Breast epithelium (tissue), 4 donors: ENCODE results near the gene MUS81. TPM values are rescaled to one million over a fixed set of nuclear protein-coding genes. Genes with fewer than 3 reads are reported as not detected.

Experiments used
- DNase-seq, 2 donors: peaks; one replicate each; pipeline ENCODE4 v3.0.0-alpha.2; 2019; ENCODE audit warnings: low spot score in 2 of 2
- H3K27ac ChIP-seq, 2 donors: fragments of 200-600 bp; sonication (generic) in 1 of 2; one replicate each; pipeline ENCODE4 v1.5.1; 2016 to 2019; ENCODE audit warnings: mild to moderate bottlenecking in 1 of 2
- H3K27me3 ChIP-seq, 2 donors: fragments of 200-600 bp; sonication (generic) in 1 of 2; one replicate each; pipeline versions ENCODE4 v1.5.1 to v1.6.0; 2017 to 2019; ENCODE audit warnings: control low read depth in 1 of 2, mild to moderate bottlenecking in 1 of 2
- H3K36me3 ChIP-seq: fragments of 200-600 bp; one replicate; pipeline ENCODE4 v1.5.1; 2019
- H3K4me1 ChIP-seq, 2 donors: fragments of 200-600 bp; sonication (generic); one replicate each; pipeline ENCODE4 v1.5.1; 2016 to 2019; ENCODE audit warnings: control low read depth in 1 of 2
- H3K4me3 ChIP-seq, 3 donors: fragments of 200-600 bp; sonication (generic); 1 replicate in 2 of 3; 2 replicates in 1 of 3; pipeline ENCODE4 v1.5.1; 2016 to 2019; ENCODE audit warnings: mild to moderate bottlenecking in 3 of 3, moderate library complexity in 2 of 3
- H3K9me3 ChIP-seq, 2 donors: fragments of 200-600 bp; sonication (generic) in 1 of 2; one replicate each; pipeline ENCODE4 v1.5.1; 2016 to 2019; ENCODE audit warnings: control low read depth in 1 of 2
- CTCF ChIP-seq, 3 donors: fragments of 450-650 bp; IDR thresholded peaks; one replicate each; pipeline ENCODE4 v1.5.1; 2016 to 2017; ENCODE audit warnings: antibody characterized with exemption in 3 of 3, mild to moderate bottlenecking in 3 of 3, moderate library complexity in 3 of 3
- POLR2A ChIP-seq: fragments of 450-650 bp; IDR thresholded peaks from one replicate; pipeline ENCODE4 v1.6.1; 2016; ENCODE audit warnings: antibody characterized with exemption, mild to moderate bottlenecking, moderate library complexity
- POLR2AphosphoS5 ChIP-seq, 3 donors: sonication (generic); formaldehyde crosslinking; IDR thresholded peaks; one replicate each; pipeline ENCODE4 v1.6.1; 2017; ENCODE audit warnings: antibody characterized with exemption in 3 of 3
- intact Hi-C: fragments of 100-400 bp; cut with DNase I; formaldehyde crosslinking; loops from one replicate; pipeline ENCODE4 v1.15.1; 2023; ENCODE audit warnings: low total_unique reads
- total RNA-seq, 3 donors: library from RNA; depleted of rRNA; stranded (reverse); fragments of >200 nt; gene quantifications; one replicate each; pipeline ENCODE4 v1.1.0, GENCODE V29; 2016

MUS81 gene
- total RNA-seq, 3 donors from 2014 or later, result 29.8 to 44.6 (median 42.9) TPM

DNA sequence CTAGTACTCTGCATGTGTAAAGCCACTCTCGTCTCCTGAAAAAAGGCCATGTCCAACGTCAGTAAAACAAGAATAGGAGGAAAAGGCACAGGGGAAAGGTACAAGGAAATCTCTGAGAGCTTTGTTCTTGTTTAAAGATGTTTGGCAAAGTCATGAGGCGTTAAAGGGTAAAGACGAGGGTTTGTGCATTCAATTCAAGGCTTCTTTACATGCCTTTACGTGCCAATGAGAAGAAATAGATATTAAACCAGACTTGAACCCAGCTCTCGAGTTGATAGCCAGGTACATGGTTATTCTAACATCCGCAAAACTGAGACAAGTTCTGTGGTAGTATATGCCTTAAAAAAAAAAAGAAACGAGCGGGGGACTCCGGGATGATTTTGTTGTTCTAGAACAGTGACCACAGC is 1.5 kb upstream of the MUS81 start:
- no peaks in the 10 kb centered on the region for H3K27me3 ChIP-seq
- no peaks in the 10 kb centered on the region for H3K9me3 ChIP-seq
- H3K4me3 ChIP-seq, result peak overlapping the region; percentile 85 to 100 (median 99)
- no peaks in the 10 kb centered on the region for H3K36me3 ChIP-seq
- peaks cover 7 to 16% of the 10 kb centered on the region in 2 donors for H3K4me1 ChIP-seq
- peak overlapping the region; percentile 97 to 99 for H3K27ac ChIP-seq
- intact Hi-C loops, result no loop called here
- TF ChIP-seq CTCF (IDR thresholded peaks at IDR 0.05) (no peak), POLR2AphosphoS5 (IDR thresholded peaks at IDR 0.05) (no peak), POLR2A (no peak)
- no peak for DNase-seq

DNA sequence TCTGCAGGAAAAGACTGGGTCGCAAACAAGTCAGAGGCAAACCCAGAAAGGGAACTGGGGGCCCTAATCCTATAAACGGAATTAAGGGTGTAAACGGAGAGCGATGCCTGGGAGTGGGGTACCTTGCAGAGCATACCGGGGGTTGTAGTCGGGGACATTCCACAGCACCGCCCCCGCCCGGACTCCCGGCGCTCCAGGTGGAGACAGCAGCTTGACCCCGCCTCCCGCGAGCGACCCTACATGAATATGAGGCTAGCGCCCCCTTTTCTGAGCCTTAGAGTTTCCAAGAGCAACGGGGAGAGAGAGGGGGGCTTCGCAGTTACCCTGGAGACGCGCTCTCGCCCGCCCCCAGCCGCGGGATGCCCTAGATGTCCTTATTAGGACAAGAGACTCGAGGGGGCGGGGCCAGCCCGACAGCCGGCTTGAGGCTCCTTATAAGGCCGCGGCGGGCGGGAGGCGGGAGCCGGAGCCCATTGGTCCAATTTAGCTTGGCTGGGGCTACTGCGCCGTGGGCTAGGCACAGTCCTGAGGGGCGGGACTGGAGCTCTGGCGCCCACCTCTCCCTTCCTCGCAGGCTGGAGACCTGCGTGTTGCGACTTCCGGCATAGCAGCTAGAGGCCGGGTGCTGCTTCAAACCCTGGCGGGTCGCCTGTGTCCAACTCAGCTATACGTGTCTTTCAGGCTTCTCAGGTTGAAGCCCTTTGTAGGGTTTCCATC is 980 bp upstream of the MUS81 start:
- peaks cover 7 to 16% of the 10 kb centered on the region in 2 donors for H3K4me1 ChIP-seq
- peak overlapping the region; percentile 85 to 100 (median 99) for H3K4me3 ChIP-seq
- H3K27ac ChIP-seq, result peak overlapping the region; percentile 97 to 99
- no peaks in the 10 kb centered on the region for H3K9me3 ChIP-seq
- no peak for TF ChIP-seq CTCF (IDR thresholded peaks at IDR 0.05)
- TF ChIP-seq POLR2A, result peak; percentile 92
- TF ChIP-seq POLR2AphosphoS5 (IDR thresholded peaks at IDR 0.05), result peak; percentile 91 to 96 (median 91)
- intact Hi-C loops, result no loop called here
- peaks cover 5% of the 10 kb centered on the region for H3K36me3 ChIP-seq
- H3K27me3 ChIP-seq, result no peaks in the 10 kb centered on the region
- peak; percentile 97 to 100 for DNase-seq

- intact Hi-C loops, result no loop called here
- H3K27ac ChIP-seq, result peak overlapping the region; percentile 97 to 99
- H3K4me3 ChIP-seq, result peak overlapping the region; percentile 85 to 100 (median 99)
- no peak for DNase-seq
- H3K27me3 ChIP-seq, result no peaks in the 10 kb centered on the region
- peaks cover 5% of the 10 kb centered on the region for H3K36me3 ChIP-seq
- TF ChIP-seq POLR2A (no peak), POLR2AphosphoS5 (IDR thresholded peaks at IDR 0.05) (no peak), CTCF (IDR thresholded peaks at IDR 0.05) (no peak)
- peaks cover 7 to 16% of the 10 kb centered on the region in 2 donors for H3K4me1 ChIP-seq
- no peaks in the 10 kb centered on the region for H3K9me3 ChIP-seq
Measured at GRCh38 chr11:65859812-65860277, 388 bp upstream of the MUS81 start.

- no peaks in the 10 kb centered on the region for H3K9me3 ChIP-seq
- peaks cover 4 to 11% of the 10 kb centered on the region in 2 donors for H3K4me1 ChIP-seq
- H3K36me3 ChIP-seq, result peaks cover 5% of the 10 kb centered on the region
- H3K4me3 ChIP-seq, result peak overlapping the region; percentile 85 to 100 (median 99)
- H3K27ac ChIP-seq, result peak overlapping the region; percentile 97 to 99
- no peak for TF ChIP-seq POLR2AphosphoS5 (IDR thresholded peaks at IDR 0.05)
- no peak for TF ChIP-seq CTCF (IDR thresholded peaks at IDR 0.05)
- TF ChIP-seq POLR2A, result no peak
- no peaks in the 10 kb centered on the region for H3K27me3 ChIP-seq
- intact Hi-C loops, result no loop called here
- no peak for DNase-seq
Measured at GRCh38 chr11:65861165-65861505, 902 bp downstream of the MUS81 start.

DNA sequence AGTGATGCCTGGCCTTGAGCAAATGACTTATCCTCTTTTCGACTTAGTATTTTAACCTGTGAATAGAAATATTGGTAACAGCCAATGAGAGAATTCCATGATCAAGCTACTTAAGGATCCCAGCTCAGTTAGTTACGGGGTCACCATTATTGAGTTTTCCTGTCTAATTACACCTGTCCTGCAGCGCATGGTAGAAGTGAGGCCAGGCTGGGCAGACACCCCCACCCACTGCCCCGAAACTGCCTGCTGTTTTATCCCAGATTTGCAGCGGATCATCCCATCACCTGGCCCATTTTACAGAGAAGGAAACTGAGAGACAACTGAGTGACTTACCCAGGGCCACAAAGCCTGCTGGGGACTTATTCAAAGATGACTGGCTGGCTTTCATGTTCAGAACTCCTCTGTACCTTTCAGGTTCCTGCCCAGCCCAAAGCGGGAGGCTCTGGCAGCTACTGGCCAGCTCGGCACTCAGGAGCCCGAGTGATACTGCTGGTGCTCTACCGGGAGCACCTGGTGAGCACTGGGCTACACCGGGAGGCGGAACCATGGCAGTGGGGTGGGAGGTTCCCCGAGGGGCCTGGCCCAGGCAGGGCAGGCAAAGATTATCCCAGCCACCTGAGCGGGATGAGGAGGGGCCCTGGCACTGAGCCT is 1.4 kb downstream of the MUS81 start:
- intact Hi-C loops, result no loop called here
- Histone ChIP-seq H3K9me3 (no peaks in the 10 kb centered on the region), H3K4me1 (peaks cover 4 to 7% of the 10 kb centered on the region in 2 donors), H3K36me3 (peaks cover 5% of the 10 kb centered on the region), H3K27ac (peak overlapping the region; percentile 97 to 99), H3K4me3 (peak overlapping the region; percentile 85 to 100 (median 99)), H3K27me3 (no peaks in the 10 kb centered on the region)
- no peak for DNase-seq
- TF ChIP-seq POLR2A (no peak), CTCF (IDR thresholded peaks at IDR 0.05) (no peak), POLR2AphosphoS5 (IDR thresholded peaks at IDR 0.05) (no peak)
